Left ventricle myocardium inferior (tissue), 1 donor: ENCODE results near the gene LSAMP. TPM values are rescaled to one million over a fixed set of nuclear protein-coding genes. Genes with fewer than 3 reads are reported as not detected.

Experiments used
- DNase-seq: peaks from one replicate; pipeline ENCODE4 v3.0.0-alpha.2; 2020
- H3K27ac ChIP-seq: fragments of 200-600 bp; replicated peaks from 2 replicates; pipeline ENCODE4 v1.8.0; 2021
- H3K27me3 ChIP-seq: fragments of 200-600 bp; 2 replicates; pipeline ENCODE4 v1.8.0; 2021; ENCODE audit warnings: low read depth
- H3K36me3 ChIP-seq: fragments of 200-600 bp; 2 replicates; pipeline ENCODE4 v1.8.0; 2021
- H3K4me1 ChIP-seq: fragments of 200-600 bp; 2 replicates; pipeline ENCODE4 v1.8.0; 2021
- H3K4me3 ChIP-seq: fragments of 200-600 bp; 2 replicates; pipeline ENCODE4 v1.8.0; 2021; ENCODE audit warnings: mild to moderate bottlenecking, moderate library complexity
- H3K9me3 ChIP-seq: fragments of 200-600 bp; replicated peaks from 2 replicates; pipeline ENCODE4 v1.8.0; 2021
- CTCF ChIP-seq: fragments of 200-600 bp; IDR thresholded peaks from 2 replicates; pipeline ENCODE4 v1.8.0; 2021; ENCODE audit warnings: antibody characterized with exemption, mild to moderate bottlenecking, borderline replicate concordance
- intact Hi-C: fragments of 100-400 bp; cut with micrococcal nuclease; formaldehyde crosslinking; loops from one replicate; pipeline ENCODE4 v1.11.0; 2022
- total RNA-seq: library from RNA; stranded (reverse); fragmentation: NEBNext Ultra II Directional; extraction: Animal tissue kit (Norgen Biotek cat#: 25700); gene quantifications from one replicate; pipeline ENCODE4 v1.2.1, GENCODE V29; 2021
- donor health status: DM: no; HTN: yes; CAD: no; lungs with severe emphysema.

Gene LSAMP
- total RNA-seq, 1 donor from 2014 or later, result 1.2 TPM

GRCh38 chr3:115819785-115820384 is 625.4 kb downstream of the LSAMP start:
- DNase-seq, result peak; percentile 20
- Histone ChIP-seq H3K27ac (no peak overlapping the region), H3K4me1 (no peaks in the 10 kb centered on the region), H3K27me3 (no peaks in the 10 kb centered on the region), H3K9me3 (no peaks in the 10 kb centered on the region), H3K36me3 (no peaks in the 10 kb centered on the region), H3K4me3 (no peak overlapping the region)
- TF ChIP-seq CTCF, result peak; percentile 96
- intact Hi-C loops, result no loop called here

- no peak overlapping the region for H3K4me3 ChIP-seq
- H3K27me3 ChIP-seq, result peaks cover 11% of the 10 kb centered on the region
- H3K27ac ChIP-seq, result no peak overlapping the region
- intact Hi-C loops, result no loop called here
- H3K4me1 ChIP-seq, result no peaks in the 10 kb centered on the region
- DNase-seq, result peak; percentile 58
- H3K36me3 ChIP-seq, result no peaks in the 10 kb centered on the region
- peak; percentile 97 for TF ChIP-seq CTCF
- no peaks in the 10 kb centered on the region for H3K9me3 ChIP-seq
Measured at GRCh38 chr3:115814778-115815380, 630.4 kb downstream of the LSAMP start.

GRCh38 chr3:115814006-115814405 is 631.3 kb downstream of the LSAMP start:
- Histone ChIP-seq H3K27me3 (peaks cover 11% of the 10 kb centered on the region), H3K4me1 (no peaks in the 10 kb centered on the region), H3K27ac (no peak overlapping the region), H3K36me3 (no peaks in the 10 kb centered on the region), H3K9me3 (no peaks in the 10 kb centered on the region), H3K4me3 (no peak overlapping the region)
- TF ChIP-seq CTCF, result no peak
- intact Hi-C loops, result no loop called here
- DNase-seq, result no peak

- no peaks in the 10 kb centered on the region for H3K36me3 ChIP-seq
- H3K27me3 ChIP-seq, result peaks cover 11% of the 10 kb centered on the region
- no peak for DNase-seq
- no peak for TF ChIP-seq CTCF
- H3K4me3 ChIP-seq, result no peak overlapping the region
- no peaks in the 10 kb centered on the region for H3K4me1 ChIP-seq
- intact Hi-C loops, result no loop called here
- H3K9me3 ChIP-seq, result no peaks in the 10 kb centered on the region
- H3K27ac ChIP-seq, result no peak overlapping the region
Measured at GRCh38 chr3:115808816-115809215, 636.5 kb downstream of the LSAMP start.

GRCh38 chr3:115808244-115808643 is 637.0 kb downstream of the LSAMP start:
- peaks cover 14% of the 10 kb centered on the region for H3K27me3 ChIP-seq
- DNase-seq, result no peak
- H3K36me3 ChIP-seq, result no peaks in the 10 kb centered on the region
- intact Hi-C loops, result no loop called here
- TF ChIP-seq CTCF, result no peak
- H3K4me3 ChIP-seq, result no peak overlapping the region
- no peaks in the 10 kb centered on the region for H3K9me3 ChIP-seq
- no peak overlapping the region for H3K27ac ChIP-seq
- no peaks in the 10 kb centered on the region for H3K4me1 ChIP-seq
